SK-N-SH treated with all-trans-retinoic acid at 6 μM for 48 hours (cell line): ENCODE data around the gene IAPP.
"Not testable (repeated sequence)": the region's sequence is repeated elsewhere in the genome, so short reads cannot be mapped to it uniquely, and the experiment has no call there.

Experiments
- ATAC-seq: fragments of 200-7000 bp; cut with Tn5 transposase; 3 replicates; pipeline ENCODE4 v1.9.1; 2020; ENCODE audit warnings: mild to moderate bottlenecking, moderate library complexity
- ARNTL ChIP-seq: fragments of 450-650 bp; formaldehyde crosslinking; IDR thresholded peaks from 2 replicates; pipeline ENCODE4 v1.5.0; 2020; ENCODE audit warnings: low read depth, mild to moderate bottlenecking, moderate library complexity, borderline replicate concordance
- BACH2 ChIP-seq: fragments of 250-450 bp; sonication (Bioruptor Pico); IDR thresholded peaks from 2 replicates; pipeline ENCODE4 v1.9.0; 2021; ENCODE audit warnings: mild to moderate bottlenecking, borderline replicate concordance
- CREB5 ChIP-seq: fragments of 250-450 bp; sonication (Bioruptor Pico); IDR thresholded peaks from 2 replicates; pipeline ENCODE4 v1.5.1; 2020; ENCODE audit warnings: low read depth, mild to moderate bottlenecking, moderate library complexity
- CSRNP3 ChIP-seq: fragments of 250-450 bp; sonication (Bioruptor Pico); IDR thresholded peaks from 2 replicates; pipeline ENCODE4 v1.5.1; 2021; ENCODE audit warnings: mild to moderate bottlenecking, moderate library complexity
- ESRRG ChIP-seq: fragments of 250-450 bp; sonication (Bioruptor Pico); IDR thresholded peaks from 2 replicates; pipeline ENCODE4 v1.6.1; 2021; ENCODE audit warnings: mild to moderate bottlenecking
- GLIS3 ChIP-seq: fragments of 250-450 bp; sonication (Bioruptor Pico); IDR thresholded peaks from 2 replicates; pipeline ENCODE4 v1.5.0; 2020; ENCODE audit warnings: mild to moderate bottlenecking, moderate library complexity
- OSR1 ChIP-seq: fragments of 250-450 bp; sonication (Bioruptor Pico); IDR thresholded peaks from 2 replicates; pipeline ENCODE4 v1.8.0; 2022; ENCODE audit warnings: moderate library complexity, mild to moderate bottlenecking, inconsistent platforms
- PATZ1 ChIP-seq: fragments of 250-450 bp; sonication (Bioruptor Pico); IDR thresholded peaks from 2 replicates; pipeline ENCODE4 v1.8.0; 2020; ENCODE audit warnings: mild to moderate bottlenecking, moderate library complexity, borderline replicate concordance
- POU6F1 ChIP-seq: fragments of 250-450 bp; sonication (Bioruptor Pico); IDR thresholded peaks from 2 replicates; pipeline ENCODE4 v1.8.0; 2021; ENCODE audit warnings: low read depth, mild to moderate bottlenecking, moderate library complexity, borderline replicate concordance
- PPARA ChIP-seq: fragments of 250-450 bp; sonication (Bioruptor Pico); IDR thresholded peaks from 2 replicates; pipeline ENCODE4 v1.5.0; 2020; ENCODE audit warnings: mild to moderate bottlenecking, borderline replicate concordance
- RARB ChIP-seq: fragments of 250-450 bp; sonication (Bioruptor Pico); IDR thresholded peaks from 2 replicates; pipeline ENCODE4 v1.8.0; 2021; ENCODE audit warnings: mild to moderate bottlenecking, moderate library complexity
- SNAI2 ChIP-seq: fragments of 250-450 bp; sonication (Bioruptor Pico); IDR thresholded peaks from 2 replicates; pipeline ENCODE4 v1.5.0; 2020; ENCODE audit warnings: mild to moderate bottlenecking, moderate library complexity
- TOX ChIP-seq: fragments of 250-450 bp; sonication (Bioruptor Pico); IDR thresholded peaks from 2 replicates; pipeline ENCODE4 v1.8.0; 2021; ENCODE audit warnings: mild to moderate bottlenecking, moderate library complexity, borderline replicate concordance
- ZC3H10 ChIP-seq: fragments of 250-450 bp; sonication (Bioruptor Pico); IDR thresholded peaks from 2 replicates; pipeline ENCODE4 v1.5.1; 2021; ENCODE audit warnings: mild to moderate bottlenecking, moderate library complexity
- ZFP3 ChIP-seq: fragments of 250-450 bp; sonication (Bioruptor Pico); IDR thresholded peaks from 2 replicates; pipeline ENCODE4 v1.5.0; 2020; ENCODE audit warnings: mild to moderate bottlenecking, moderate library complexity
- ZFP30 ChIP-seq: fragments of 450-650 bp; formaldehyde crosslinking; IDR thresholded peaks from 2 replicates; pipeline ENCODE4 v1.5.0; 2022; ENCODE audit warnings: mild to moderate bottlenecking, moderate library complexity
- ZNF565 ChIP-seq: fragments of 450-650 bp; formaldehyde crosslinking; conservative IDR thresholded peaks from 2 replicates; pipeline ENCODE4 v1.5.0; 2020; ENCODE audit warnings: low read depth, mild to moderate bottlenecking, moderate library complexity
- ZNF8 ChIP-seq: fragments of 450-650 bp; formaldehyde crosslinking; IDR thresholded peaks from 2 replicates; pipeline ENCODE4 v1.5.0; 2020; ENCODE audit warnings: mild to moderate bottlenecking, moderate library complexity
- TF ChIP-seq, protein P1 (sequence below): fragments of 250-450 bp; sonication (Bioruptor Pico); IDR thresholded peaks from 2 replicates; pipeline ENCODE4 v1.5.0; 2020; ENCODE audit warnings: mild to moderate bottlenecking, moderate library complexity

Gene IAPP

DNA sequence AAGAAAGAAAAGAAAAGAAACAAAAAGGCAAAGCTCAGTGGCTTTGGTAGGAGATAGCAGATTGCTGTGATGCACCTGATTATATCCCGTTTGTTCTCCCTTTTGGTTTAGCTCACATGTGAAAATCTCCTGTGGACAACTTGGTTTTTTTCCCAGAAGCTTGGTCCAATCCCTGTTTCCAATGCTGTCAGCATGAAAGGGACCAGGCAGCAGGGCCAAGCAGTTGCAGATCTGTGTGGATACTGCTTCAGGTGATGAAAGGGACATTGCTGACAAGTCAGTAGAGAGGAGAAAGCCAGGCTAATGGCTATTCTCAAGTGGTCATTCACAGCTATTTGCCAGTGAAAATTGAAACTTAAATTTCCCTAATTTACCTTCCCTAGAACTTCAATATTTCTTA lies 19.2 kb upstream of the IAPP start:
- TF ChIP-seq GLIS3 (CRISPR knock-in tag) (no peak), TOX (no peak), RARB (CRISPR knock-in tag) (no peak), ARNTL (CRISPR knock-in tag) (no peak), ZFP30 (CRISPR knock-in tag) (no peak), ZC3H10 (CRISPR knock-in tag) (no peak), ESRRG (CRISPR knock-in tag) (no peak), ZNF8 (no peak)
- ATAC-seq, result no peak

DNA sequence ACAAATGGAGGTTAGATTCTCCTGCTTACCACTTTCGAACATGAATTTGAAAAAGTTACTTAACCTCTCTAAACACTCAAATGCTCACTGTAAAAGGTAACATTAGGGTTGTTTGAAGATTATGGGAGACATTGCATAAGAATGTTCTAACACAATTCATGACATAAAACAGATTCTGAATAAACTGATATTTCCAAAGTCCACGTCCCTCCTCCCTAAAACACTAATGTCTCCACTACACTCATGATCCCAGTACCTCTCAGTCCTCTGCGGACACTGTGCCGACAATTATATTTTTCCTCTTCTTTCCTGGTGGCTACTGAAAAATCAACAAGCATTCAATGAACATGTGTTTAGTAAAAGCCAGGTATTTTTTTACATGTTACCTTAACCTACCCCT lies 18.8 kb upstream of the IAPP start:
- no peak for TF ChIP-seq SNAI2
- ATAC-seq, result no peak

- TF ChIP-seq RARB (CRISPR knock-in tag), result no peak
- no peak for TF ChIP-seq OSR1 (CRISPR knock-in tag)
- no peak for TF ChIP-seq POU6F1 (CRISPR knock-in tag)
- TF ChIP-seq PPARA (CRISPR knock-in tag), result no peak
- TF ChIP-seq ESRRG (CRISPR knock-in tag), result no peak
- TF ChIP-seq, protein P1, sequence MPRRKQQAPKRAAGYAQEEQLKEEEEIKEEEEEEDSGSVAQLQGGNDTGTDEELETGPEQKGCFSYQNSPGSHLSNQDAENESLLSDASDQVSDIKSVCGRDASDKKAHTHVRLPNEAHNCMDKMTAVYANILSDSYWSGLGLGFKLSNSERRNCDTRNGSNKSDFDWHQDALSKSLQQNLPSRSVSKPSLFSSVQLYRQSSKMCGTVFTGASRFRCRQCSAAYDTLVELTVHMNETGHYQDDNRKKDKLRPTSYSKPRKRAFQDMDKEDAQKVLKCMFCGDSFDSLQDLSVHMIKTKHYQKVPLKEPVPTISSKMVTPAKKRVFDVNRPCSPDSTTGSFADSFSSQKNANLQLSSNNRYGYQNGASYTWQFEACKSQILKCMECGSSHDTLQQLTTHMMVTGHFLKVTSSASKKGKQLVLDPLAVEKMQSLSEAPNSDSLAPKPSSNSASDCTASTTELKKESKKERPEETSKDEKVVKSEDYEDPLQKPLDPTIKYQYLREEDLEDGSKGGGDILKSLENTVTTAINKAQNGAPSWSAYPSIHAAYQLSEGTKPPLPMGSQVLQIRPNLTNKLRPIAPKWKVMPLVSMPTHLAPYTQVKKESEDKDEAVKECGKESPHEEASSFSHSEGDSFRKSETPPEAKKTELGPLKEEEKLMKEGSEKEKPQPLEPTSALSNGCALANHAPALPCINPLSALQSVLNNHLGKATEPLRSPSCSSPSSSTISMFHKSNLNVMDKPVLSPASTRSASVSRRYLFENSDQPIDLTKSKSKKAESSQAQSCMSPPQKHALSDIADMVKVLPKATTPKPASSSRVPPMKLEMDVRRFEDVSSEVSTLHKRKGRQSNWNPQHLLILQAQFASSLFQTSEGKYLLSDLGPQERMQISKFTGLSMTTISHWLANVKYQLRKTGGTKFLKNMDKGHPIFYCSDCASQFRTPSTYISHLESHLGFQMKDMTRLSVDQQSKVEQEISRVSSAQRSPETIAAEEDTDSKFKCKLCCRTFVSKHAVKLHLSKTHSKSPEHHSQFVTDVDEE, result no peak
- no peak for TF ChIP-seq TOX
- TF ChIP-seq PATZ1 (CRISPR knock-in tag), result no peak
- TF ChIP-seq ZFP3, result no peak
- no peak for TF ChIP-seq ARNTL (CRISPR knock-in tag)
- TF ChIP-seq BACH2 (CRISPR knock-in tag), result no peak
- TF ChIP-seq ZFP30 (CRISPR knock-in tag), result no peak
- no peak for ATAC-seq
Observed at GRCh38 chr12:21354641-21355040, 18.1 kb upstream of the IAPP start.

- not testable (repeated sequence) for ATAC-seq
Observed at GRCh38 chr12:21360632-21361031, 12.1 kb upstream of the IAPP start.

DNA sequence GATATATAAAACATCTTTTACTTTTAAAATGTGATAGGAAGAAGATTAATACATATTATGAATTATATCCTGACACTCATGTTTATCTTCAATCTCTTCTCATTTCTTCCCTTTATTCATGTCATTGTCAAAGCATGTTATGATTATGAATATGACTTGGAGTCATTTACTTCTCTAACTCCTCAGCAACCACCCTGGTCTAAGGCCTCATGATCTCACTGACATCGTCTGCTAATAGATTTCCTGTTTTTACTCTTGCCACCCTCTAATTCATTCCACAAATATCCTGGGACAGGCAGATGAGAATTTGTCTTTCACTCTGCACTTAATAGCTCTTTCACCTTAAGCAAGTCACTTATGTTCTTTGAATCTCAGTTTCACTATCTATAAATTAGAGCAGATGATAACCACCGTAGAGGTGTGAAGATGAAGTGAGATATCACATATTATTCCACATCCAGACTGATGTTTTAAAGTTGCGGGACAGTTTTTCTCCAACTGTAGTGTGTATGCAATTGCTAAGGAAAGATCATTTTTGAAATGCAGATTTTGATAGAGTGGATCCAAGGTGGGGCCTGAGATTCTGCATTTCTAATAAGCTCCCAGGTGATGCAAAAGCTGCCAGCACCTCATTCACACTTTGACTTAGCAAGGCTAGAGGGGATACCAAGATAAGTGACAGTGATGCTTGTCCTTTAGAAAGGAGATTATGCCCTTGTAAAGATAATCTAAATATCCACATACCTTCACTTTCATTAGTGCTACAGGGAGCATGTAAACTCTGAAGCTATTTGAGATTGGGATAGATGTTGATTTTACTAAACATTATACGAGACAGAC lies 3.3 kb upstream of the IAPP start:
- no peak for ATAC-seq
- TF ChIP-seq BACH2 (CRISPR knock-in tag) (no peak), CSRNP3 (CRISPR knock-in tag) (no peak), PATZ1 (CRISPR knock-in tag) (no peak), ZNF565 (no peak), OSR1 (CRISPR knock-in tag) (no peak), ESRRG (CRISPR knock-in tag) (no peak), ZFP30 (CRISPR knock-in tag) (no peak), ARNTL (CRISPR knock-in tag) (no peak), CREB5 (CRISPR knock-in tag) (no peak)
- TF ChIP-seq, protein P1, result no peak
